Endothelial cell of umbilical vein (primary cell): ENCODE data around the gene CCNJL. TPM values are rescaled to one million over a fixed set of nuclear protein-coding genes. Genes with fewer than 3 reads are reported as not detected.

Experiments
- BruUV-seq: library from RNA; stranded (reverse); fragments of 400-500 nt; replicated peaks from 2 replicates; lab custom pipeline; 2021; lab: Mats Ljungman, UMichigan
- CTCF ChIA-PET: fragments of 300-600, 350-600 bp; sonication (Branson Sonifier 250); formaldehyde crosslinking; loops from one replicate; lab custom pipeline; 2021; ENCODE audit warnings: antibody characterized with exemption, inconsistent platforms; lab: Charles Lee
- POLR2A ChIA-PET: fragments of 300-600, 350-600 bp; sonication (Branson Sonifier 250); formaldehyde crosslinking; loops from one replicate; lab custom pipeline; 2021; ENCODE audit warnings: antibody characterized with exemption, inconsistent platforms; lab: Charles Lee
- DNase-seq: peaks from one replicate; pipeline ENCODE4 v3.0.0-alpha.2; 2011; ENCODE audit warnings: low read depth, low spot score
- FAIRE-seq: peaks from 2 replicates; lab custom pipeline; 2011; peaks lifted over from hg19 to GRCh38; lab: Jason Lieb, UNC
- H2AFZ ChIP-seq: 2 replicates; pipeline ENCODE4 v1.6.0; 2012; ENCODE audit warnings: low read depth, low read length, control low read depth, inconsistent platforms
- H3K27ac ChIP-seq: 2 replicates; pipeline ENCODE4 v1.5.1; 2011; ENCODE audit warnings: low read depth, mild to moderate bottlenecking, control low read depth, low read length, moderate library complexity; ENCODE audit not compliant: insufficient read depth
- H3K27me3 ChIP-seq, 2 experiments: 2 replicates each; pipeline versions ENCODE4 v1.6.0 to v1.6.1; 2011; ENCODE audit warnings: low read length in 2 of 2, mixed read lengths in 1 of 2; ENCODE audit not compliant: control insufficient read depth in 2 of 2, insufficient read depth in 2 of 2
- H3K36me3 ChIP-seq, 2 experiments: 2 replicates in 1 of 2; 3 replicates in 1 of 2; pipeline ENCODE4 v1.5.1; 2011; ENCODE audit warnings: low read length in 2 of 2, mild to moderate bottlenecking in 1 of 2, moderate library complexity in 1 of 2; ENCODE audit not compliant: control insufficient read depth in 2 of 2, insufficient read depth in 2 of 2; ENCODE audit errors: extremely low read depth in 1 of 2
- H3K4me1 ChIP-seq: 3 replicates; pipeline ENCODE4 v1.5.1; 2011; ENCODE audit warnings: mild to moderate bottlenecking, low read length; ENCODE audit not compliant: control insufficient read depth, insufficient read depth; ENCODE audit errors: extremely low read depth
- H3K4me2 ChIP-seq: 2 replicates; pipeline ENCODE4 v1.6.1; 2011; ENCODE audit warnings: low read length, control low read depth, mixed read lengths; ENCODE audit not compliant: insufficient read depth
- H3K4me3 ChIP-seq, 3 experiments: fragments of 200-600 bp in 1 of 3; sonication (generic), shearing (Covaris generic) in 1 of 3; replicated peaks in 1 of 3; 2 replicates each; pipeline ENCODE4 v1.5.1; 2011 to 2016; ENCODE audit warnings: control low read depth in 3 of 3, low read length in 3 of 3, mild to moderate bottlenecking in 2 of 3, inconsistent platforms in 1 of 3, low read depth in 1 of 3, moderate library complexity in 1 of 3; ENCODE audit not compliant: insufficient read depth in 1 of 3
- H3K79me2 ChIP-seq: 2 replicates; pipeline ENCODE4 v1.6.0; 2012; ENCODE audit warnings: low read length, inconsistent platforms; ENCODE audit not compliant: control insufficient read depth, insufficient read depth
- H3K9ac ChIP-seq: replicated peaks from 2 replicates; pipeline ENCODE3; 2011; ENCODE audit warnings: low read length, control low read depth; ENCODE audit not compliant: insufficient read depth; ENCODE audit errors: extremely low read depth
- H3K9me1 ChIP-seq: replicated peaks from 3 replicates; pipeline ENCODE4 v1.6.0; 2011; ENCODE audit warnings: mild to moderate bottlenecking, low read length; ENCODE audit not compliant: control insufficient read depth, insufficient read depth; ENCODE audit errors: extremely low read depth
- H3K9me3 ChIP-seq: replicated peaks from 2 replicates; pipeline ENCODE4 v1.5.1; 2012; ENCODE audit warnings: low read length, inconsistent platforms; ENCODE audit not compliant: control insufficient read depth, insufficient read depth
- H4K20me1 ChIP-seq: replicated peaks from 2 replicates; pipeline ENCODE3; 2011; ENCODE audit warnings: mild to moderate bottlenecking, low read length; ENCODE audit not compliant: control insufficient read depth, insufficient read depth; ENCODE audit errors: extremely low read depth
- FOS ChIP-seq: IDR thresholded peaks from 2 replicates; pipeline ENCODE4 v1.6.1; 2011; ENCODE audit warnings: mild to moderate bottlenecking, low read length, moderate library complexity, borderline replicate concordance; ENCODE audit not compliant: insufficient read depth
- JUN ChIP-seq: IDR thresholded peaks from 2 replicates; pipeline ENCODE4 v1.6.1; 2011; ENCODE audit warnings: borderline replicate concordance, low read depth; ENCODE audit not compliant: insufficient read length, insufficient read depth
- POLR2AphosphoS5 ChIP-seq: IDR thresholded peaks from 2 replicates; pipeline ENCODE4 v1.6.1; 2012; ENCODE audit warnings: low read depth, mild to moderate bottlenecking, control low read depth, low read length, moderate library complexity; ENCODE audit not compliant: insufficient read depth
- dilution Hi-C: fragments of 300-500 bp; cut with MboI; formaldehyde crosslinking; loops from one replicate; pipeline ENCODE4 v1.15.0; 2019; ENCODE audit warnings: low sequenced_read_pairs; ENCODE audit not compliant: extremely low pct_ligation_motif_present
- intact Hi-C: fragments of 100-400 bp; cut with micrococcal nuclease; formaldehyde crosslinking; loops from one replicate; pipeline ENCODE4 v1.10.0; 2022
- polyA plus RNA-seq, 4 experiments: library from polyadenylated mRNA; depleted of rRNA in 3 of 4; stranded (reverse) in 3 of 4; unstranded in 1 of 4; fragments of >200 nt; gene quantifications; 2 replicates each; pipeline versions ENCODE4 v1.2.1 to v1.2.3, GENCODE V29; 2011 to 2012; ENCODE audit warnings: missing spikeins in 1 of 4
- total RNA-seq: library from RNA; stranded (reverse); gene quantifications from 2 replicates; pipeline ENCODE4 v1.2.3, GENCODE V29; 2021
- TF ChIP-seq, protein P1 (sequence below), 2 donors: IDR thresholded peaks; 1 replicate in 1 of 2; 2 replicates in 1 of 2; pipeline ENCODE4 v1.5.1; 2011; ENCODE audit warnings: low read length in 2 of 2, mild to moderate bottlenecking in 2 of 2, moderate library complexity in 2 of 2, control low read depth in 1 of 2, inconsistent platforms in 1 of 2, low read depth in 1 of 2; ENCODE audit not compliant: insufficient read depth in 1 of 2; ENCODE audit errors: extremely low read depth in 1 of 2
- TF ChIP-seq, protein P2 (sequence below): IDR thresholded peaks from 2 replicates; pipeline ENCODE4 v1.6.1; 2011; ENCODE audit not compliant: insufficient read depth, insufficient read length

The CCNJL gene
- total and polyA plus RNA-seq, 2 donors (not counting 3 experiments of a cell fraction or from before 2014, with no cell fraction given), result 20.0 to 21.3 TPM

DNA sequence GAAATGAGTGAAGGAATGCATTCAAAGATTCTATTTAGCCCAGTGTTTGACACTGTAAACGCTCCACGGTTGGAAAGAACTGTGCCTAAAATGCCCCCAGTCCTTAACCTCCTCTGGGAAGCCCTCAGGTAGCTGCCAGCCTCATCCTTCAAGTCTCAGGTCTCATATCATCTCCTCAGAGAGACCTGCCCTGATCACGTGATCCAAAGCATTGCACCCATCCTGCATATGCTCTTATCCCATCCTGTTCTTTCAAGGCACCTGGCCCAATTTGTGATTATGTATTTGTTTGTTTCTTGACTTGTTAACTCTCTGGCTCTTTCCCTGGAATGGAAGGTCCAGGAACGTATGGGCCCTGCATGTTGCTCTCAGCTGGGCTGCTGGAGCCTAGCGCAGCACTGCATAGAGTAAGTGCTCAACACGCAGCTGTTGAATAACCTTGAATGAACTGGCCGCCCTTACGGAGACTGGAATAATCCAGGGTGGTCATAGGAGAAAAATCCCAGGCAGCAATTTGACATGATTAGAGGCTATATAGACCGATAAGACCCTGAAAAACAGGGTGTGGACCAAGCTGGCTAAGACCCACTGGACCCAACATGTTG is 49.4 kb upstream of the CCNJL start:
- POLR2A ChIA-PET, result no interaction called here
- no TSS peak for BruUV-seq
- intact Hi-C loops, result no loop called here
- CTCF ChIA-PET, result no interaction called here
- Histone ChIP-seq H4K20me1 (no peaks in the 10 kb centered on the region), H3K79me2 (no peaks in the 10 kb centered on the region), H3K9me1 (no peaks in the 10 kb centered on the region), H3K27me3 (peaks cover 0 to 9% of the 10 kb centered on the region in 2 experiments), H3K4me2 (no peak overlapping the region), H3K4me3 (no peak overlapping the region), H3K27ac (no peak overlapping the region), H3K36me3 (no peaks in the 10 kb centered on the region), H3K4me1 (no peaks in the 10 kb centered on the region), H3K9ac (no peak overlapping the region), H3K9me3 (no peaks in the 10 kb centered on the region), H2AFZ (no peak overlapping the region)
- TF ChIP-seq, protein P1, sequence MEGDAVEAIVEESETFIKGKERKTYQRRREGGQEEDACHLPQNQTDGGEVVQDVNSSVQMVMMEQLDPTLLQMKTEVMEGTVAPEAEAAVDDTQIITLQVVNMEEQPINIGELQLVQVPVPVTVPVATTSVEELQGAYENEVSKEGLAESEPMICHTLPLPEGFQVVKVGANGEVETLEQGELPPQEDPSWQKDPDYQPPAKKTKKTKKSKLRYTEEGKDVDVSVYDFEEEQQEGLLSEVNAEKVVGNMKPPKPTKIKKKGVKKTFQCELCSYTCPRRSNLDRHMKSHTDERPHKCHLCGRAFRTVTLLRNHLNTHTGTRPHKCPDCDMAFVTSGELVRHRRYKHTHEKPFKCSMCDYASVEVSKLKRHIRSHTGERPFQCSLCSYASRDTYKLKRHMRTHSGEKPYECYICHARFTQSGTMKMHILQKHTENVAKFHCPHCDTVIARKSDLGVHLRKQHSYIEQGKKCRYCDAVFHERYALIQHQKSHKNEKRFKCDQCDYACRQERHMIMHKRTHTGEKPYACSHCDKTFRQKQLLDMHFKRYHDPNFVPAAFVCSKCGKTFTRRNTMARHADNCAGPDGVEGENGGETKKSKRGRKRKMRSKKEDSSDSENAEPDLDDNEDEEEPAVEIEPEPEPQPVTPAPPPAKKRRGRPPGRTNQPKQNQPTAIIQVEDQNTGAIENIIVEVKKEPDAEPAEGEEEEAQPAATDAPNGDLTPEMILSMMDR (IDR thresholded peaks at IDR 0.05; ENCODE audit: extremely low read depth in 1 of 2, insufficient read depth in 1 of 2, low read depth in 1 of 2, low read length in 2 of 2), result no peak
- no peak for TF ChIP-seq FOS
- no peak for TF ChIP-seq POLR2AphosphoS5
- TF ChIP-seq, protein P2, sequence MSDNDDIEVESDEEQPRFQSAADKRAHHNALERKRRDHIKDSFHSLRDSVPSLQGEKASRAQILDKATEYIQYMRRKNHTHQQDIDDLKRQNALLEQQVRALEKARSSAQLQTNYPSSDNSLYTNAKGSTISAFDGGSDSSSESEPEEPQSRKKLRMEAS, result no peak
- TF ChIP-seq JUN, result no peak
- no peak for DNase-seq
- FAIRE-seq, result no peak
- dilution Hi-C loops, result no loop called here
